K562 (cell line): Measurements from ENCODE around the gene HSPB8. TPM values are rescaled to one million over a fixed set of nuclear protein-coding genes. Genes with fewer than 3 reads are reported as not detected.

Experiments used
- ATAC-seq: fragments of 200-7000 bp; cut with Tn5 transposase; 3 replicates; pipeline ENCODE4 v1.9.1; 2020; ENCODE audit warnings: moderate library complexity
- Bru-seq: library from RNA; stranded (reverse); fragments of 400-500 nt; gene quantifications from one replicate; lab custom pipeline; 2021; lab: Mats Ljungman, UMichigan
- BruChase-seq, 2 experiments: library from RNA; stranded (reverse); fragments of 400-500 nt; gene quantifications; one replicate each; lab custom pipeline; 2021; lab: Mats Ljungman, UMichigan
- BruUV-seq: library from RNA; stranded (reverse); fragments of 400-500 nt; replicated peaks from 2 replicates; lab custom pipeline; 2021; lab: Mats Ljungman, UMichigan
- CTCF ChIA-PET: fragments of 300-600 bp; formaldehyde crosslinking; extraction: SDS; loops from one replicate; lab custom pipeline; 2021; ENCODE audit warnings: low intra/inter-chr PET ratio; lab: Yijun Ruan, JAX
- POLR2A ChIA-PET: fragments of 300-600, 350-650 bp; sonication (Branson Sonifier 250); formaldehyde crosslinking; extraction: SDS; loops from one replicate; lab custom pipeline; 2021; ENCODE audit warnings: antibody characterized with exemption, inconsistent platforms; lab: Yijun Ruan, JAX
- DNase-seq, 4 experiments: peaks; one replicate each; pipeline versions ENCODE4 v3.0.0 to v3.0.0-alpha.2; 2011 to 2018; ENCODE audit warnings: low spot score in 3 of 4, mixed read lengths in 3 of 4; ENCODE audit errors: extremely low read depth in 1 of 4
- FAIRE-seq: peaks from 2 replicates; lab custom pipeline; 2011; peaks lifted over from hg19 to GRCh38; lab: Jason Lieb, UNC
- H2AFZ ChIP-seq: 2 replicates; pipeline ENCODE4 v1.6.0; 2011; ENCODE audit warnings: low read depth, low read length, control low read depth, inconsistent platforms
- H3K27ac ChIP-seq: fragments of 200-600 bp; 3 replicates; pipeline ENCODE4 v1.8.0; 2011; ENCODE audit warnings: low read depth, mild to moderate bottlenecking, control low read depth, inconsistent platforms, low read length, moderate library complexity, mixed read lengths; ENCODE audit errors: extremely low read depth
- H3K27me3 ChIP-seq, 2 experiments: fragments of 300-600 bp in 1 of 2; 2 replicates in 1 of 2; 3 replicates in 1 of 2; pipeline versions ENCODE4 v1.6.0 to v1.8.0; 2011; ENCODE audit warnings: inconsistent platforms in 2 of 2, low read length in 2 of 2, mild to moderate bottlenecking in 1 of 2, mixed read lengths in 1 of 2, moderate library complexity in 1 of 2; ENCODE audit not compliant: control insufficient read depth in 2 of 2, insufficient read depth in 2 of 2
- H3K36me3 ChIP-seq: fragments of 300-600 bp; 3 replicates; pipeline ENCODE4 v1.8.0; 2011; ENCODE audit warnings: mild to moderate bottlenecking, low read length, inconsistent platforms; ENCODE audit not compliant: control insufficient read depth, insufficient read depth
- H3K4me1 ChIP-seq, 2 experiments: fragments of 200-600 bp in 1 of 2; replicated peaks in 1 of 2; 2 replicates in 1 of 2; 3 replicates in 1 of 2; pipeline versions ENCODE4 v1.5.1 to v1.8.0; 2011; ENCODE audit warnings: inconsistent platforms in 2 of 2, low read length in 2 of 2, mild to moderate bottlenecking in 1 of 2, mixed read lengths in 1 of 2, moderate library complexity in 1 of 2; ENCODE audit not compliant: control insufficient read depth in 2 of 2, insufficient read depth in 2 of 2
- H3K4me2 ChIP-seq: 2 replicates; pipeline ENCODE4 v1.6.1; 2011; ENCODE audit warnings: low read length, control low read depth, inconsistent platforms, mixed read lengths; ENCODE audit not compliant: insufficient read depth
- H3K4me3 ChIP-seq: fragments of 200-600 bp; sonication (generic), shearing (Covaris generic); 2 replicates; pipeline ENCODE4 v1.5.1; 2016; ENCODE audit warnings: control low read depth, inconsistent platforms
- H3K79me2 ChIP-seq: fragments of 200-600 bp; 3 replicates; pipeline ENCODE4 v1.8.0; 2011; ENCODE audit warnings: low read length, inconsistent platforms; ENCODE audit not compliant: control insufficient read depth, insufficient read depth
- H3K9ac ChIP-seq, 2 experiments: 2 replicates each; pipeline versions ENCODE4 v1.6.0 to v1.6.1; 2011; ENCODE audit warnings: low read depth in 2 of 2, low read length in 2 of 2, control low read depth in 1 of 2, inconsistent platforms in 1 of 2, mild to moderate bottlenecking in 1 of 2, mixed read lengths in 1 of 2; ENCODE audit not compliant: insufficient read depth in 1 of 2
- H3K9me1 ChIP-seq: one replicate; pipeline ENCODE4 v1.6.0; 2011; ENCODE audit warnings: inconsistent platforms, mild to moderate bottlenecking, low read length, moderate library complexity; ENCODE audit not compliant: control insufficient read depth, insufficient read depth
- H3K9me3 ChIP-seq: replicated peaks from 2 replicates; pipeline ENCODE4 v1.5.1; 2011; ENCODE audit warnings: low read depth, low read length, inconsistent platforms; ENCODE audit not compliant: control insufficient read depth, insufficient read depth
- H4K20me1 ChIP-seq: replicated peaks from 2 replicates; pipeline ENCODE4 v1.6.1; 2011; ENCODE audit warnings: low read length, inconsistent platforms, mixed read lengths; ENCODE audit not compliant: control insufficient read depth, insufficient read depth
- TEAD1 ChIP-seq, 2 experiments: fragments of 450-650 bp in 1 of 2; sonication (generic) in 1 of 2; formaldehyde crosslinking; IDR thresholded peaks; 2 replicates each; pipeline versions ENCODE4 v1.4.0 to v1.8.0; 2020 to 2022; ENCODE audit warnings: mild to moderate bottlenecking in 2 of 2, missing genetic modification reagents in 1 of 2
- ZNF408 ChIP-seq: fragments of 250-450 bp; sonication (Bioruptor Pico); IDR thresholded peaks from 2 replicates; pipeline ENCODE4 v1.4.0; 2020; ENCODE audit warnings: low read depth, mild to moderate bottlenecking, moderate library complexity
- WGBS: fragments of 100-300 bp; shearing (Covaris generic); methylation state at CpG from one replicate; pipeline ENCODE4 v1.1.6; 2016; ENCODE audit warnings: low coverage, mixed read lengths; ENCODE audit not compliant: insufficient coverage; ENCODE audit errors: missing lambda C conversion rate; 5-methylcytosine and 5-hydroxymethylcytosine counted together
- in situ Hi-C: fragments of 300-500 bp; cut with MboI; formaldehyde crosslinking; loops from 4 replicates; pipeline ENCODE4 v1.15.0; 2018; ENCODE audit warnings: inconsistent platforms, mixed read lengths
- intact Hi-C: fragments of 100-400 bp; cut with micrococcal nuclease; formaldehyde crosslinking; loops from 2 replicates; pipeline ENCODE4 v1.14.2; 2022
- long read RNA-seq, 3 experiments: library from polyadenylated mRNA in 2 of 3; library from RNA in 1 of 3; unstranded in 2 of 3; stranded (forward) in 1 of 3; transcript quantifications; one replicate each; pipeline ENCODE4 v2.0.0, GENCODE V29; 2019 to 2022
- polyA minus RNA-seq, 3 experiments: library from RNA; depleted of rRNA, polyadenylated mRNA; stranded (reverse); fragments of >200 nt; gene quantifications; 2 replicates each; pipeline ENCODE4 v1.2.3, GENCODE V29; 2011
- polyA plus RNA-seq, 8 experiments: library from polyadenylated mRNA; depleted of rRNA in 4 of 8; stranded (reverse) in 5 of 8; unstranded in 3 of 8; fragments of >200 nt; fragmentation: Nextera tagmentation in 2 of 8; fragmentation: Illumina TruSeq in 1 of 8; extraction: Ambion mirVana in 2 of 8; extraction: Trizol in 1 of 8; gene quantifications; 2 replicates each; pipeline versions ENCODE4 v1.2.1 to v1.2.3, GENCODE V29; 2011 to 2014; ENCODE audit warnings: inconsistent platforms in 1 of 8, missing spikeins in 1 of 8
- total RNA-seq, 7 experiments: library from RNA; depleted of rRNA in 6 of 7; stranded (reverse); fragments of >200 nt in 6 of 7; fragmentation: Illumina TruSeq in 2 of 7; extraction: Trizol in 2 of 7; gene quantifications; 2 replicates each; pipeline versions ENCODE4 v1.2.1 to v1.2.3, GENCODE V29; 2011 to 2021; ENCODE audit warnings: low replicate concordance in 1 of 7

Gene HSPB8
- not detected in 2 replicates for total RNA-seq (2011; cell fraction: chromatin; rRNA removed; ENCODE audit: low replicate concordance)
- total RNA-seq (2011; cell fraction: nucleolus; rRNA removed) = 0.17 TPM in 1 of 2 replicates, not detected in the other
- total RNA-seq (2011; cell fraction: nucleoplasm; rRNA removed) = not detected in 2 replicates
- total RNA-seq (2014; rRNA removed) = 0.04 TPM in 1 of 2 replicates, not detected in the other
- total RNA-seq (2014; rRNA removed; fragmentation: Illumina TruSeq; extraction: Trizol) = not detected in 2 replicates
- 0.15 TPM in 1 of 2 replicates, not detected in the other for total RNA-seq (2015; rRNA removed; fragmentation: Illumina TruSeq; extraction: Trizol)
- total RNA-seq (2021) = 0.13 TPM in 1 of 2 replicates, not detected in the other
- not detected in 2 replicates for polyA plus RNA-seq (2011; rRNA removed)
- polyA plus RNA-seq (2011; cell fraction: cytosol; rRNA removed) = 0.07 TPM in 1 of 2 replicates, not detected in the other
- polyA plus RNA-seq (2011; cell fraction: nucleus; rRNA removed) = not detected in 2 replicates
- polyA plus RNA-seq (2012) = 0.03 and 0.07 TPM in 2 replicates
- 0.07 TPM in 1 of 2 replicates, not detected in the other for polyA plus RNA-seq (2014; fragmentation: Illumina TruSeq; extraction: Trizol)
- not detected for polyA plus RNA-seq (2014; fragmentation: Nextera tagmentation; extraction: Ambion mirVana)
- polyA plus RNA-seq (2014; rRNA removed) = not detected in 2 replicates
- polyA minus RNA-seq (2011; rRNA and poly(A)+ RNA removed) = not detected in 2 replicates
- polyA minus RNA-seq (2011; cell fraction: cytosol; rRNA and poly(A)+ RNA removed) = not detected in 2 replicates
- not detected in 2 replicates for polyA minus RNA-seq (2011; cell fraction: nucleus; rRNA and poly(A)+ RNA removed)
- percentile 6 among the genes with signal in this experiment for Bru-seq, nascent RNA
- BruChase-seq, experiment 1, labeled RNA remaining after a 2-hour chase = percentile 6 among the genes with signal in this experiment
- BruChase-seq, experiment 2, labeled RNA remaining after a 6-hour chase = percentile 15 among the genes with signal in this experiment
- long read RNA-seq, experiment 1, partial matches to known transcripts = 0 of 1 reads
- long read RNA-seq, experiment 1, other reads (novel, unspliced or antisense) = 0 of 1 reads
- long read RNA-seq, experiment 2 = 0 reads
- long read RNA-seq, experiment 3, partial matches to known transcripts = 0 of 1 reads
- long read RNA-seq, experiment 3, other reads (novel, unspliced or antisense) = 0 of 1 reads

- no peak within 1 kb of the TSS for H3K4me3 ChIP-seq
These were observed at the start of gene HSPB8 for GRCh38 chr12:119178544-119179334. TSS of gene HSPB8 (plus strand) at chr12:119178931. CDS start at chr12:119179313, 382 bp downstream.

More at GRCh38 chr12:119178544-119179334, at the start of gene HSPB8:
- no peaks in the 10 kb centered on the region for H4K20me1 ChIP-seq
- WGBS = under 1% methylated on average over 25 of the region's 33 CpGs
- FAIRE-seq = no peak
- POLR2A ChIA-PET = interaction anchor here (0.6 kb wide), 1 partner anchor 79 kb away, joined by 3 read pairs; no protein-coding TSS in a partner anchor
- DNase-seq = peak; percentile 16 to 31 (median 23)
- in situ Hi-C loops (no loop called here), intact Hi-C loops (no loop called here)
- H3K36me3 ChIP-seq = no peaks in the 10 kb centered on the region
- ATAC-seq = peak; percentile 71
- TF ChIP-seq ZNF408 (CRISPR knock-in tag) = no peak
- no peak for TF ChIP-seq TEAD1 (CRISPR knock-in tag; IDR thresholded peaks at IDR 0.05)
- no peak within 1 kb of the TSS for H3K4me2 ChIP-seq
- no peak within 1 kb of the TSS for H3K27ac ChIP-seq
- no peaks in the 10 kb centered on the region for H3K79me2 ChIP-seq
- H3K9me3 ChIP-seq = no peaks in the 10 kb centered on the region
- BruUV-seq = no TSS peak
- H2AFZ ChIP-seq = no peak within 1 kb of the TSS; the same call in 1 of the 2 replicates
- peaks cover 0 to 12% of the 10 kb centered on the region in 2 experiments; a peak in 1 of 5 replicates for H3K4me1 ChIP-seq
- H3K9ac ChIP-seq = no peak within 1 kb of the TSS
- CTCF ChIA-PET = no interaction called here
- no peaks in the 10 kb centered on the region for H3K9me1 ChIP-seq
- H3K27me3 ChIP-seq = peaks cover 0 to 26% of the 10 kb centered on the region in 2 experiments; a peak in 3 of 5 replicates
